K562 (cell line): ENCODE data around the gene DAGLB. TPM values are rescaled to one million over a fixed set of nuclear protein-coding genes. Genes with fewer than 3 reads are reported as not detected.

Experiments used
- ATAC-seq: fragments of 200-7000 bp; cut with Tn5 transposase; 3 replicates; pipeline ENCODE4 v1.9.1; 2020; ENCODE audit warnings: moderate library complexity
- BruUV-seq: library from RNA; stranded (reverse); fragments of 400-500 nt; replicated peaks from 2 replicates; lab custom pipeline; 2021; lab: Mats Ljungman, UMichigan
- CTCF ChIA-PET: fragments of 300-600 bp; formaldehyde crosslinking; extraction: SDS; loops from one replicate; lab custom pipeline; 2021; ENCODE audit warnings: low intra/inter-chr PET ratio; lab: Yijun Ruan, JAX
- POLR2A ChIA-PET: fragments of 300-600, 350-650 bp; sonication (Branson Sonifier 250); formaldehyde crosslinking; extraction: SDS; loops from one replicate; lab custom pipeline; 2021; ENCODE audit warnings: antibody characterized with exemption, inconsistent platforms; lab: Yijun Ruan, JAX
- DNase-seq, 4 experiments: peaks; one replicate each; pipeline versions ENCODE4 v3.0.0 to v3.0.0-alpha.2; 2011 to 2018; ENCODE audit warnings: low spot score in 3 of 4, mixed read lengths in 3 of 4; ENCODE audit errors: extremely low read depth in 1 of 4
- FAIRE-seq: peaks from 2 replicates; lab custom pipeline; 2011; peaks lifted over from hg19 to GRCh38; lab: Jason Lieb, UNC
- H2AFZ ChIP-seq: 2 replicates; pipeline ENCODE4 v1.6.0; 2011; ENCODE audit warnings: low read depth, low read length, control low read depth, inconsistent platforms
- H3K27ac ChIP-seq: fragments of 200-600 bp; 3 replicates; pipeline ENCODE4 v1.8.0; 2011; ENCODE audit warnings: low read depth, mild to moderate bottlenecking, control low read depth, inconsistent platforms, low read length, moderate library complexity, mixed read lengths; ENCODE audit errors: extremely low read depth
- H3K27me3 ChIP-seq, 2 experiments: fragments of 300-600 bp in 1 of 2; 2 replicates in 1 of 2; 3 replicates in 1 of 2; pipeline versions ENCODE4 v1.6.0 to v1.8.0; 2011; ENCODE audit warnings: inconsistent platforms in 2 of 2, low read length in 2 of 2, mild to moderate bottlenecking in 1 of 2, mixed read lengths in 1 of 2, moderate library complexity in 1 of 2; ENCODE audit not compliant: control insufficient read depth in 2 of 2, insufficient read depth in 2 of 2
- H3K36me3 ChIP-seq: fragments of 300-600 bp; 3 replicates; pipeline ENCODE4 v1.8.0; 2011; ENCODE audit warnings: mild to moderate bottlenecking, low read length, inconsistent platforms; ENCODE audit not compliant: control insufficient read depth, insufficient read depth
- H3K4me1 ChIP-seq, 2 experiments: fragments of 200-600 bp in 1 of 2; replicated peaks in 1 of 2; 2 replicates in 1 of 2; 3 replicates in 1 of 2; pipeline versions ENCODE4 v1.5.1 to v1.8.0; 2011; ENCODE audit warnings: inconsistent platforms in 2 of 2, low read length in 2 of 2, mild to moderate bottlenecking in 1 of 2, mixed read lengths in 1 of 2, moderate library complexity in 1 of 2; ENCODE audit not compliant: control insufficient read depth in 2 of 2, insufficient read depth in 2 of 2
- H3K4me2 ChIP-seq: 2 replicates; pipeline ENCODE4 v1.6.1; 2011; ENCODE audit warnings: low read length, control low read depth, inconsistent platforms, mixed read lengths; ENCODE audit not compliant: insufficient read depth
- H3K4me3 ChIP-seq: fragments of 200-600 bp; sonication (generic), shearing (Covaris generic); 2 replicates; pipeline ENCODE4 v1.5.1; 2016; ENCODE audit warnings: control low read depth, inconsistent platforms
- H3K79me2 ChIP-seq: fragments of 200-600 bp; 3 replicates; pipeline ENCODE4 v1.8.0; 2011; ENCODE audit warnings: low read length, inconsistent platforms; ENCODE audit not compliant: control insufficient read depth, insufficient read depth
- H3K9ac ChIP-seq, 2 experiments: 2 replicates each; pipeline versions ENCODE4 v1.6.0 to v1.6.1; 2011; ENCODE audit warnings: low read depth in 2 of 2, low read length in 2 of 2, control low read depth in 1 of 2, inconsistent platforms in 1 of 2, mild to moderate bottlenecking in 1 of 2, mixed read lengths in 1 of 2; ENCODE audit not compliant: insufficient read depth in 1 of 2
- H3K9me1 ChIP-seq: one replicate; pipeline ENCODE4 v1.6.0; 2011; ENCODE audit warnings: inconsistent platforms, mild to moderate bottlenecking, low read length, moderate library complexity; ENCODE audit not compliant: control insufficient read depth, insufficient read depth
- H3K9me3 ChIP-seq: replicated peaks from 2 replicates; pipeline ENCODE4 v1.5.1; 2011; ENCODE audit warnings: low read depth, low read length, inconsistent platforms; ENCODE audit not compliant: control insufficient read depth, insufficient read depth
- H4K20me1 ChIP-seq: replicated peaks from 2 replicates; pipeline ENCODE4 v1.6.1; 2011; ENCODE audit warnings: low read length, inconsistent platforms, mixed read lengths; ENCODE audit not compliant: control insufficient read depth, insufficient read depth
- CXXC5 ChIP-seq: fragments of 250-450 bp; sonication (Bioruptor Pico); IDR thresholded peaks from 2 replicates; pipeline ENCODE4 v1.8.0; 2022; ENCODE audit warnings: inconsistent platforms, mild to moderate bottlenecking, moderate library complexity
- ETV1 ChIP-seq: fragments of 450-650 bp; conservative IDR thresholded peaks from 2 replicates; pipeline ENCODE4 v1.6.1; 2016; ENCODE audit warnings: missing genetic modification characterization, control low read depth, low read depth, missing compliant biosample characterization
- NCOA2 ChIP-seq, 2 experiments: fragments of 450-650 bp; IDR thresholded peaks; 2 replicates each; pipeline ENCODE4 v1.6.1; 2018; ENCODE audit warnings: mild to moderate bottlenecking in 2 of 2, moderate library complexity in 1 of 2; ENCODE audit not compliant: partially characterized antibody in 2 of 2
- ZNF561 ChIP-seq: fragments of 450-650 bp; formaldehyde crosslinking; conservative IDR thresholded peaks from 2 replicates; pipeline ENCODE4 v1.4.0; 2020; ENCODE audit warnings: mild to moderate bottlenecking, moderate library complexity
- ZNF57 ChIP-seq: fragments of 450-650 bp; formaldehyde crosslinking; IDR thresholded peaks from 2 replicates; pipeline ENCODE4 v1.4.0; 2020; ENCODE audit warnings: mild to moderate bottlenecking, moderate library complexity
- WGBS: fragments of 100-300 bp; shearing (Covaris generic); methylation state at CpG from one replicate; pipeline ENCODE4 v1.1.6; 2016; ENCODE audit warnings: low coverage, mixed read lengths; ENCODE audit not compliant: insufficient coverage; ENCODE audit errors: missing lambda C conversion rate; 5-methylcytosine and 5-hydroxymethylcytosine counted together
- in situ Hi-C: fragments of 300-500 bp; cut with MboI; formaldehyde crosslinking; loops from 4 replicates; pipeline ENCODE4 v1.15.0; 2018; ENCODE audit warnings: inconsistent platforms, mixed read lengths
- intact Hi-C: fragments of 100-400 bp; cut with micrococcal nuclease; formaldehyde crosslinking; loops from 2 replicates; pipeline ENCODE4 v1.14.2; 2022
- polyA plus RNA-seq, 8 experiments: library from polyadenylated mRNA; depleted of rRNA in 4 of 8; stranded (reverse) in 5 of 8; unstranded in 3 of 8; fragments of >200 nt; fragmentation: Nextera tagmentation in 2 of 8; fragmentation: Illumina TruSeq in 1 of 8; extraction: Ambion mirVana in 2 of 8; extraction: Trizol in 1 of 8; gene quantifications; 2 replicates each; pipeline versions ENCODE4 v1.2.1 to v1.2.3, GENCODE V29; 2011 to 2014; ENCODE audit warnings: inconsistent platforms in 1 of 8, missing spikeins in 1 of 8
- total RNA-seq, 7 experiments: library from RNA; depleted of rRNA in 6 of 7; stranded (reverse); fragments of >200 nt in 6 of 7; fragmentation: Illumina TruSeq in 2 of 7; extraction: Trizol in 2 of 7; gene quantifications; 2 replicates each; pipeline versions ENCODE4 v1.2.1 to v1.2.3, GENCODE V29; 2011 to 2021; ENCODE audit warnings: low replicate concordance in 1 of 7
- TF ChIP-seq, protein P1 (sequence below): fragments of 450-650 bp; formaldehyde crosslinking; IDR thresholded peaks from 2 replicates; pipeline ENCODE4 v1.4.0; 2022; ENCODE audit warnings: missing genetic modification characterization
- TF ChIP-seq, protein P2 (sequence below): fragments of 450-650 bp; IDR thresholded peaks from 2 replicates; pipeline ENCODE4 v1.6.1; 2016
- TF ChIP-seq, protein P3 (sequence below): IDR thresholded peaks from 2 replicates; pipeline ENCODE4 v1.6.1; 2011; ENCODE audit warnings: borderline replicate concordance, low read depth, mild to moderate bottlenecking, moderate library complexity, low read length; ENCODE audit not compliant: insufficient read depth, poor library complexity, severe bottlenecking
- TF ChIP-seq, protein P4 (sequence below), 2 experiments: fragments of 450-650 bp; conservative IDR thresholded peaks; 2 replicates each; pipeline ENCODE4 v1.6.1; 2017; ENCODE audit warnings: mild to moderate bottlenecking in 2 of 2, moderate library complexity in 2 of 2
- TF ChIP-seq, protein P5 (sequence below): sonication (generic); formaldehyde crosslinking; IDR thresholded peaks from 2 replicates; pipeline ENCODE4 v1.8.1; 2023; ENCODE audit warnings: mild to moderate bottlenecking, missing genetic modification reagents

Gene DAGLB
- total and polyA plus RNA-seq, 9 of the 15 experiments (the other 6 are each of a cell fraction or from before 2014, with no cell fraction given), result 0.92 to 16.4 (median 9.3) TPM

DNA sequence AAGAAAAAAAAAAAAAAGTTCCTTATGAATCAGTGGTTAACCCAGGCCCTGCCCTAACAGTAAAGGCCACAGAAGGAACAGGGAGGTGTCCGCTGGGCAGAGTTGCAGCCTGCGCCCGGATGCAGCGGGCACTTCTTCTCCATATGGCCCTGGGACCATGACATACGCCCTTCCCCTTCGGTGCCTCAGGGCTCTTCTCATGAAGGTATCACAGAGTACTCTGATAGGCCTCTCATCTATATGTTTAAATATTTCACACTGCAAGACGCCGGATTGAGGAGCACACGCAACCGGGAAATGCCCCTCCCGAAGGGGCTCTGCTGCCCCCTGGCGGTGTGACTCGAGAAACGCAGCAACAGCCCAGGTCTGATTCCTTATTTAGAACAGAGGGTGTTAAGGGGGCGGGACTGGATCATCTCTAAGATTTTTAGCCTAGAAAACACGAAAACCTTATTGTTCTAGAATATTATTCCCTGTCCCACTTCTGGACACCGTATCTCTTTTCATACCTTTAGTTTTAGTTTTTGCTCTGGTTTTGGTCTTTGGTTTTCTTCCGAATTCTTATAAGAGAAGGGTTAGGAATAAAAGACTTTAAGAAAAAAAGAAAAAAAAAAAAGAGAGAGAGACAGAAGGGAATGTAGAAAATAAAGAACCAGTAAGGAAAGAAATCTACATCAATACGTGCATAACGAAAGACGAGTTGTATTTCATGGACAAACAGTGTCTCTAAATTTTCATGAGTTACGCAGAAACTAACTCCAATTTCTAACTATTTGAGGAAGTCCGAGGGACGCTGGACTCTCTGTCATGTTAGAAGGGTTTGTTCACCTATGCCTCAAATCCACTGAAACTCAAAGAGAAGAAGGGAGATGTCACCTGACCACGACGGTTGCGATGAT lies 12.0 kb downstream of the DAGLB start:
- no peak overlapping the region for H3K4me2 ChIP-seq
- H4K20me1 ChIP-seq, result peaks cover 4% of the 10 kb centered on the region; the same call in 1 of the 2 replicates
- H2AFZ ChIP-seq, result peak overlapping the region; percentile 80
- H3K36me3 ChIP-seq, result peaks cover 33% of the 10 kb centered on the region; the same call in 2 of the 3 replicates
- H3K79me2 ChIP-seq, result peaks cover 20% of the 10 kb centered on the region; the same call in 2 of the 3 replicates
- in situ Hi-C loops (no loop called here), intact Hi-C loops (loop anchor here (1.0 to 10.0 kb wide), 3 partner anchors 111 to 581 kb away; no protein-coding TSS in a partner anchor)
- no peak overlapping the region for H3K9ac ChIP-seq
- ChIA-PET POLR2A (no interaction called here), CTCF (interaction anchor here (0.6 to 2.1 kb wide), 3 partner anchors 54 to 438 kb away, joined by 3 to 13 read pairs (median 4); partner anchors contain the start of gene INTS15)
- WGBS, result 40% methylated on average over 27 of the region's 27 CpGs
- H3K9me1 ChIP-seq, result peaks cover 3% of the 10 kb centered on the region
- peaks cover 3 to 5% of the 10 kb centered on the region in 2 experiments; a peak in 2 of 5 replicates for H3K4me1 ChIP-seq
- H3K27ac ChIP-seq, result no peak overlapping the region
- H3K9me3 ChIP-seq, result no peaks in the 10 kb centered on the region
- no TSS peak for BruUV-seq
- FAIRE-seq (peak; percentile 93), DNase-seq (peak; percentile 83 to 93 (median 86)), ATAC-seq (peak; percentile 99)
- H3K27me3 ChIP-seq, result no peaks in the 10 kb centered on the region
- H3K4me3 ChIP-seq, result no peak overlapping the region
- no peak for TF ChIP-seq ZNF561 (CRISPR knock-in tag)
- no peak for TF ChIP-seq ZNF57
- no peak for TF ChIP-seq NCOA2 (IDR thresholded peaks at IDR 0.05; ENCODE audit: partially characterized antibody in 2 of 2)
- TF ChIP-seq, protein P1, sequence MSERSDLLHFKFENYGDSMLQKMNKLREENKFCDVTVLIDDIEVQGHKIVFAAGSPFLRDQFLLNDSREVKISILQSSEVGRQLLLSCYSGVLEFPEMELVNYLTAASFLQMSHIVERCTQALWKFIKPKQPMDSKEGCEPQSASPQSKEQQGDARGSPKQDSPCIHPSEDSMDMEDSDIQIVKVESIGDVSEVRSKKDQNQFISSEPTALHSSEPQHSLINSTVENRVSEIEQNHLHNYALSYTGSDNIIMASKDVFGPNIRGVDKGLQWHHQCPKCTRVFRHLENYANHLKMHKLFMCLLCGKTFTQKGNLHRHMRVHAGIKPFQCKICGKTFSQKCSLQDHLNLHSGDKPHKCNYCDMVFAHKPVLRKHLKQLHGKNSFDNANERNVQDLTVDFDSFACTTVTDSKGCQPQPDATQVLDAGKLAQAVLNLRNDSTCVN (CRISPR knock-in tag), result no peak
- TF ChIP-seq, protein P2, sequence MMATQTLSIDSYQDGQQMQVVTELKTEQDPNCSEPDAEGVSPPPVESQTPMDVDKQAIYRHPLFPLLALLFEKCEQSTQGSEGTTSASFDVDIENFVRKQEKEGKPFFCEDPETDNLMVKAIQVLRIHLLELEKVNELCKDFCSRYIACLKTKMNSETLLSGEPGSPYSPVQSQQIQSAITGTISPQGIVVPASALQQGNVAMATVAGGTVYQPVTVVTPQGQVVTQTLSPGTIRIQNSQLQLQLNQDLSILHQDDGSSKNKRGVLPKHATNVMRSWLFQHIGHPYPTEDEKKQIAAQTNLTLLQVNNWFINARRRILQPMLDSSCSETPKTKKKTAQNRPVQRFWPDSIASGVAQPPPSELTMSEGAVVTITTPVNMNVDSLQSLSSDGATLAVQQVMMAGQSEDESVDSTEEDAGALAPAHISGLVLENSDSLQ, result no peak
- TF ChIP-seq, protein P3, sequence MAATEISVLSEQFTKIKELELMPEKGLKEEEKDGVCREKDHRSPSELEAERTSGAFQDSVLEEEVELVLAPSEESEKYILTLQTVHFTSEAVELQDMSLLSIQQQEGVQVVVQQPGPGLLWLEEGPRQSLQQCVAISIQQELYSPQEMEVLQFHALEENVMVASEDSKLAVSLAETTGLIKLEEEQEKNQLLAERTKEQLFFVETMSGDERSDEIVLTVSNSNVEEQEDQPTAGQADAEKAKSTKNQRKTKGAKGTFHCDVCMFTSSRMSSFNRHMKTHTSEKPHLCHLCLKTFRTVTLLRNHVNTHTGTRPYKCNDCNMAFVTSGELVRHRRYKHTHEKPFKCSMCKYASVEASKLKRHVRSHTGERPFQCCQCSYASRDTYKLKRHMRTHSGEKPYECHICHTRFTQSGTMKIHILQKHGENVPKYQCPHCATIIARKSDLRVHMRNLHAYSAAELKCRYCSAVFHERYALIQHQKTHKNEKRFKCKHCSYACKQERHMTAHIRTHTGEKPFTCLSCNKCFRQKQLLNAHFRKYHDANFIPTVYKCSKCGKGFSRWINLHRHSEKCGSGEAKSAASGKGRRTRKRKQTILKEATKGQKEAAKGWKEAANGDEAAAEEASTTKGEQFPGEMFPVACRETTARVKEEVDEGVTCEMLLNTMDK, result peak; percentile 82
- no peak for TF ChIP-seq ETV1
- TF ChIP-seq, protein P4, sequence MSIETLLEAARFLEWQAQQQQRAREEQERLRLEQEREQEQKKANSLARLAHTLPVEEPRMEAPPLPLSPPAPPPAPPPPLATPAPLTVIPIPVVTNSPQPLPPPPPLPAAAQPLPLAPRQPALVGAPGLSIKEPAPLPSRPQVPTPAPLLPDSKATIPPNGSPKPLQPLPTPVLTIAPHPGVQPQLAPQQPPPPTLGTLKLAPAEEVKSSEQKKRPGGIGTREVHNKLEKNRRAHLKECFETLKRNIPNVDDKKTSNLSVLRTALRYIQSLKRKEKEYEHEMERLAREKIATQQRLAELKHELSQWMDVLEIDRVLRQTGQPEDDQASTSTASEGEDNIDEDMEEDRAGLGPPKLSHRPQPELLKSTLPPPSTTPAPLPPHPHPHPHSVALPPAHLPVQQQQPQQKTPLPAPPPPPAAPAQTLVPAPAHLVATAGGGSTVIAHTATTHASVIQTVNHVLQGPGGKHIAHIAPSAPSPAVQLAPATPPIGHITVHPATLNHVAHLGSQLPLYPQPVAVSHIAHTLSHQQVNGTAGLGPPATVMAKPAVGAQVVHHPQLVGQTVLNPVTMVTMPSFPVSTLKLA (conservative IDR thresholded peaks at IDR 0.05), result 0 out of 4 replicates have a peak, but pooled peaks of 1 of the 2 experiments have one; percentile 23
- peak; percentile 46 for TF ChIP-seq CXXC5
- TF ChIP-seq, protein P5, sequence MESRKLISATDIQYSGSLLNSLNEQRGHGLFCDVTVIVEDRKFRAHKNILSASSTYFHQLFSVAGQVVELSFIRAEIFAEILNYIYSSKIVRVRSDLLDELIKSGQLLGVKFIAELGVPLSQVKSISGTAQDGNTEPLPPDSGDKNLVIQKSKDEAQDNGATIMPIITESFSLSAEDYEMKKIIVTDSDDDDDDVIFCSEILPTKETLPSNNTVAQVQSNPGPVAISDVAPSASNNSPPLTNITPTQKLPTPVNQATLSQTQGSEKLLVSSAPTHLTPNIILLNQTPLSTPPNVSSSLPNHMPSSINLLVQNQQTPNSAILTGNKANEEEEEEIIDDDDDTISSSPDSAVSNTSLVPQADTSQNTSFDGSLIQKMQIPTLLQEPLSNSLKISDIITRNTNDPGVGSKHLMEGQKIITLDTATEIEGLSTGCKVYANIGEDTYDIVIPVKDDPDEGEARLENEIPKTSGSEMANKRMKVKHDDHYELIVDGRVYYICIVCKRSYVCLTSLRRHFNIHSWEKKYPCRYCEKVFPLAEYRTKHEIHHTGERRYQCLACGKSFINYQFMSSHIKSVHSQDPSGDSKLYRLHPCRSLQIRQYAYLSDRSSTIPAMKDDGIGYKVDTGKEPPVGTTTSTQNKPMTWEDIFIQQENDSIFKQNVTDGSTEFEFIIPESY, result peak; percentile 70
